BE2C (cell line): ENCODE measurements around the gene ZNF25.

ENCODE experiments used
- DNase-seq: peaks from one replicate; pipeline ENCODE4 v3.0.0-alpha.2; 2020
- H3K27me3 ChIP-seq: fragments of 250-450 bp; sonication (Bioruptor Pico); 2 replicates; pipeline ENCODE4 v1.5.1; 2020; ENCODE audit warnings: mild to moderate bottlenecking
- H3K36me3 ChIP-seq: fragments of 250-450 bp; sonication (Bioruptor Pico); 2 replicates; pipeline ENCODE4 v1.5.1; 2020; ENCODE audit warnings: mild to moderate bottlenecking
- H3K4me1 ChIP-seq: fragments of 250-450 bp; sonication (Bioruptor Pico); 2 replicates; pipeline ENCODE4 v1.5.1; 2020
- H3K4me3 ChIP-seq: 2 replicates; pipeline ENCODE4 v1.5.1; 2011; ENCODE audit warnings: low read depth, low read length
- H3K9me3 ChIP-seq: fragments of 250-450 bp; sonication (Bioruptor Pico); 2 replicates; pipeline ENCODE4 v1.5.1; 2020
- TF ChIP-seq, protein P1 (sequence below): IDR thresholded peaks from 2 replicates; pipeline ENCODE4 v1.5.1; 2012; ENCODE audit warnings: mild to moderate bottlenecking, low read depth, low read length

Gene ZNF25

DNA sequence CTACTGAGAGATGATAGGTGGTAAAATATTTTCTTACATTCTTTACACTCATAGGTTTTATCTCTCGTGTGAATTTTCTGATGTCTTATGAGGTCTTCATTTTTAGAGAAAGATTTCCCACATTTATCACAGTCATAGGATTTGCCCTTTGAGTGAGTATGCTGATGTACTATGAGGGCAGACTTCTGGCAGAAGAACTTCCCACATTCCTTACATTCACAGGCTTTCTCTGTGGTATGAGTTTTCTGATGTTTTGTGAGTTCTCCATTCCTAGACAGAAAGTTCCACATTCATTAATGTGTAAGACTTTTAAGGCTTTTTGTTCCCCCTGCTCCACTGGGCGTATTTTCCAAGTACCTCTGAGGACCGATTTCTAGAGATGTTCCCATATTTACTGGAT, 23.5 kb downstream of the ZNF25 start:
- Histone ChIP-seq H3K36me3 (no peaks in the 10 kb centered on the region), H3K4me1 (no peaks in the 10 kb centered on the region), H3K9me3 (no peaks in the 10 kb centered on the region), H3K27me3 (no peaks in the 10 kb centered on the region), H3K4me3 (no peak overlapping the region)
- DNase-seq, result no peak
- TF ChIP-seq, protein P1, sequence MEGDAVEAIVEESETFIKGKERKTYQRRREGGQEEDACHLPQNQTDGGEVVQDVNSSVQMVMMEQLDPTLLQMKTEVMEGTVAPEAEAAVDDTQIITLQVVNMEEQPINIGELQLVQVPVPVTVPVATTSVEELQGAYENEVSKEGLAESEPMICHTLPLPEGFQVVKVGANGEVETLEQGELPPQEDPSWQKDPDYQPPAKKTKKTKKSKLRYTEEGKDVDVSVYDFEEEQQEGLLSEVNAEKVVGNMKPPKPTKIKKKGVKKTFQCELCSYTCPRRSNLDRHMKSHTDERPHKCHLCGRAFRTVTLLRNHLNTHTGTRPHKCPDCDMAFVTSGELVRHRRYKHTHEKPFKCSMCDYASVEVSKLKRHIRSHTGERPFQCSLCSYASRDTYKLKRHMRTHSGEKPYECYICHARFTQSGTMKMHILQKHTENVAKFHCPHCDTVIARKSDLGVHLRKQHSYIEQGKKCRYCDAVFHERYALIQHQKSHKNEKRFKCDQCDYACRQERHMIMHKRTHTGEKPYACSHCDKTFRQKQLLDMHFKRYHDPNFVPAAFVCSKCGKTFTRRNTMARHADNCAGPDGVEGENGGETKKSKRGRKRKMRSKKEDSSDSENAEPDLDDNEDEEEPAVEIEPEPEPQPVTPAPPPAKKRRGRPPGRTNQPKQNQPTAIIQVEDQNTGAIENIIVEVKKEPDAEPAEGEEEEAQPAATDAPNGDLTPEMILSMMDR, result no peak

DNA sequence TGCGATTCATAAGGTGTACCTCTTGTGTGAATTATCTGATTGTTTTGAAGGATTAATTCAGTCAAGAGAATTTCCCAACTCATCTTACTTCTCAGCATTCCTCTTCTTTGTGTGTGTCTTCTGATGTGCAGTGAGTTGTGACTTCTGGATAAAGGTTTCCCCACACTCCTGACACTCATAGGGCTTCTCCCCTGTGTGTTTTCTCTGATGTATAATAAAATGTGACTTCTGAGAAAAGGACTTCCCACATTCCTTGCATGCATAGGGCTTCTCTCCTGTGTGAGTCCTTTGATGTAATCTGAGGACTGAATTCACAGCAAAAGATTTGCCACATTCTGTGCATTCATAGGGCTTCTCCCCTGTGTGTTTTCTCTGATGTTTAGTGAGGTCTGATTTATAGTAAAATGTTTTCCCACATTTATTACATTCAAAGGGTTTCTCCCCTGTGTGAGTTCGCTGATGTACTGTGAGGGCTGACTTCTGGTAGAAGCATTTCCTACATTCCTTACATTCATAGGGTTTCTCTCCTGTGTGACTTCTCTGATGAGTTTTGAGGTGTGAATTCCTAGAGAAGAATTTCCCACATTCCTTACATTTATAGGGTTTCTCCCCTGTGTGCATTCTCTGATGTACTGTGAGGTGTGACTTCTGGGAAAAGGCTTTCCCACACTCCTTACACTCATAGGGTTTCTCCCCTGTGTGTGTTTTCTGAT, 24.2 kb downstream of the ZNF25 start:
- H3K36me3 ChIP-seq, result no peaks in the 10 kb centered on the region
- H3K27me3 ChIP-seq, result no peaks in the 10 kb centered on the region
- no peaks in the 10 kb centered on the region for H3K9me3 ChIP-seq
- no peak overlapping the region for H3K4me3 ChIP-seq
- H3K4me1 ChIP-seq, result no peaks in the 10 kb centered on the region
- TF ChIP-seq, protein P1, result no peak
- no peak for DNase-seq

DNA sequence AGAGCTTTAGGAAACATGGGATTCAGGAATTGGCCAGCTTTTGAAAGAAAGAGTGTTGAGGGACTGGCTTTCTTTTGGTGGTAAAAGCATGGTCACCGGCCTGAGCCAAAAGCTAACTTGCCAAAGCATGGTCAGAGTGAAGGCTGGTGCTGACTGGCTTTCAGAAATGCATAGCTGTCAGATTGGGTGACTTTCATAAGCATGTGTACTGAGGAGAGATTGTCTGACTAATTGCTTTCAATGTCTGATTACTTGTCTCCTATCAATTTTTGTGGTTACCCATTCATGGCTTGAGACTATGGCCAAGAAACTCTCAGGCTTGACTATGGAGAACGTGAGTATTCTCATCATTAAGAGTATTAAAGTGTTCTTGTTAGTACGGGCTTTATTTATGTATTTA, 28.2 kb downstream of the ZNF25 start:
- Histone ChIP-seq H3K36me3 (no peaks in the 10 kb centered on the region), H3K4me3 (no peak overlapping the region), H3K9me3 (no peaks in the 10 kb centered on the region), H3K4me1 (no peaks in the 10 kb centered on the region), H3K27me3 (no peaks in the 10 kb centered on the region)
- TF ChIP-seq, protein P1, result no peak
- DNase-seq, result no peak

DNA sequence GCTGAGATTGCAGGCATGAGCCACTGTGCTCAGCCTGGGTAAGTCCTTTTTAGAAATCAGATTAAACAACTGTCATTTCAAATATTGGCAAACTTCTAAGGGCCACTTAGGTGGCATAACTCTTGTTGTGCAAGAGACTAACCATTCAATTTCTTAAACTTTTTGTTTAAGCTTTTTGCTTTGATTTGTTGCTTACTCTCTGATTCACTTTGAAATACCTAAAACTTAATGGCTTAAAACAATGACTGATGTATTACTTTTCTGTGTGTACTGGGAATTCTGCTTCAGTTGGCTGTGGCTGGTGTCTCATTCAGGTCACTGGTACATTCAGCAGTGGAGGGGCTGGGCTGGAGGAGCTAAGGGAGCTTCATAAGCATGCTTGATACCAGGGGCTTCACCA, 28.9 kb downstream of the ZNF25 start:
- Histone ChIP-seq H3K27me3 (no peaks in the 10 kb centered on the region), H3K9me3 (no peaks in the 10 kb centered on the region)

DNA sequence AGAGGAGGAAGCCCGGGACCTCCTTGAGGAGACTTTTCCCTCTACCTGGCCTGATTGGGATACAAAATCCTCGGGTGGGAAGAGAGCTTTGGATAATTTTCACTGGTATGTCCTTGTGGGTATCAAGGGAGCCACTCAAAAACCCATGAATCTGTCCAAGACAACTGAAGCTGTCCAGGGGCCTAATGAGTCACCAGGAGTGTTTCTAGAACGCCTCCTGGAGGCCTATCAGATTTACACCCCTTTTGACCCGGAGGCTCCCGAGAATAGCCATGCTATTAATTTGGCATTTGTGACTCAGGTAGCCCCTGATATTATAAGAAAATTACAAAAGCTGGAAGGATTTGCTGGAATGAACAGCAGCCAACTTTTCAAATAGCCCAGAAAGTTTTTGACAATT, 38.6 kb downstream of the ZNF25 start:
- Histone ChIP-seq H3K4me3 (no peak overlapping the region), H3K9me3 (no peaks in the 10 kb centered on the region), H3K4me1 (no peaks in the 10 kb centered on the region), H3K36me3 (no peaks in the 10 kb centered on the region), H3K27me3 (no peaks in the 10 kb centered on the region)
- no peak for DNase-seq
- TF ChIP-seq, protein P1, result no peak

More for the DNA sequence above, 28.9 kb downstream of the ZNF25 start:
- Histone ChIP-seq H3K4me3 (no peak overlapping the region), H3K36me3 (no peaks in the 10 kb centered on the region), H3K4me1 (no peaks in the 10 kb centered on the region)
- TF ChIP-seq, protein P1, result no peak
- DNase-seq, result no peak

DNA sequence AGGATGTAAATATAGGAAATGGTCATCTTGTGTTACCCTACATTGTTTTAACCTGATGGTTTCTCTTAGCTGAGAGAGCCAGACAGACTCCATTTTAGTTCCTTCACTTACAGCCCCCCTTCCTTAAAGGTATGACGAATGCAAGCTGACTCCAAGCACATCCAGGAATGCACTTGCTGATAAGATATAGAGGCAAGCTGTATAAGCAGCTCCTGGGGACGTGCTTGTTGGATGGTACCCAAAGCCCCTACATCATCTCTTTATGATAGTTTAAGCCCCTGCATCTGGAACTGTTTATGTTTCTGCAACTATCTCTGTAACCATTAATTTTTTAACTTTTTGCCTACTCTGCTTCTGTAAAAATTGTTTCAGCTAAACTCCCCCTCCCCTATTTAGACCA, 41.7 kb downstream of the ZNF25 start:
- no peak for DNase-seq
- Histone ChIP-seq H3K27me3 (no peaks in the 10 kb centered on the region), H3K4me3 (no peak overlapping the region), H3K9me3 (no peaks in the 10 kb centered on the region), H3K4me1 (no peaks in the 10 kb centered on the region), H3K36me3 (no peaks in the 10 kb centered on the region)
- TF ChIP-seq, protein P1, result no peak
